Measurements from ENCODE around the gene NOL6.
"Not testable (repeated sequence)": the region's sequence is repeated elsewhere in the genome, so short reads cannot be mapped to it uniquely, and the experiment has no call there.

The NOL6 gene

DNA sequence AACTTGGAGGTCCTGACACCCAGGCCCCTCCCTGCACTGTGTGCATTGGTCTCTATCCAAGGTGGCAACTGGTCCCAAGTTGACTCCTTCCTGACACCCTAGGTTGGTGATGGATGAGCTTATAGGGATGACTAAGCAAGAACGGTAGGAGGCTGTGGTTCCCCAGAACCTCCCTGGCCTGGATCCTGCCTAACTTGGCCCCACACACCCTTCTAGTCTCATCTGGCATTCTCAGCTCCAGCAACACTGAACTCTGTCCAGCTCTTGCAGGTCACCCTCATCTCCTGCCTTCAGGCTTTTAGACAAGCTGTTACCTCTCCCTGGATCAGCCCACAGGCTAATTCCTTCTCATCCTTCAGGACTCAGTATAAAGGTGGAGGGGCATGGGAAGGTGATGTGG is 42.8 kb downstream of the NOL6 start:
- DNase-seq (ENCODE audit: extremely low read depth, low read depth) = no peak
- TF ChIP-seq, protein P1, sequence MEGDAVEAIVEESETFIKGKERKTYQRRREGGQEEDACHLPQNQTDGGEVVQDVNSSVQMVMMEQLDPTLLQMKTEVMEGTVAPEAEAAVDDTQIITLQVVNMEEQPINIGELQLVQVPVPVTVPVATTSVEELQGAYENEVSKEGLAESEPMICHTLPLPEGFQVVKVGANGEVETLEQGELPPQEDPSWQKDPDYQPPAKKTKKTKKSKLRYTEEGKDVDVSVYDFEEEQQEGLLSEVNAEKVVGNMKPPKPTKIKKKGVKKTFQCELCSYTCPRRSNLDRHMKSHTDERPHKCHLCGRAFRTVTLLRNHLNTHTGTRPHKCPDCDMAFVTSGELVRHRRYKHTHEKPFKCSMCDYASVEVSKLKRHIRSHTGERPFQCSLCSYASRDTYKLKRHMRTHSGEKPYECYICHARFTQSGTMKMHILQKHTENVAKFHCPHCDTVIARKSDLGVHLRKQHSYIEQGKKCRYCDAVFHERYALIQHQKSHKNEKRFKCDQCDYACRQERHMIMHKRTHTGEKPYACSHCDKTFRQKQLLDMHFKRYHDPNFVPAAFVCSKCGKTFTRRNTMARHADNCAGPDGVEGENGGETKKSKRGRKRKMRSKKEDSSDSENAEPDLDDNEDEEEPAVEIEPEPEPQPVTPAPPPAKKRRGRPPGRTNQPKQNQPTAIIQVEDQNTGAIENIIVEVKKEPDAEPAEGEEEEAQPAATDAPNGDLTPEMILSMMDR (IDR thresholded peaks at IDR 0.05; ENCODE audit: low read depth, low read length, missing control alignments) = no peak
- H3K4me3 ChIP-seq (replicated peaks; ENCODE audit: low read depth, low read length) = no peak overlapping the region

DNA sequence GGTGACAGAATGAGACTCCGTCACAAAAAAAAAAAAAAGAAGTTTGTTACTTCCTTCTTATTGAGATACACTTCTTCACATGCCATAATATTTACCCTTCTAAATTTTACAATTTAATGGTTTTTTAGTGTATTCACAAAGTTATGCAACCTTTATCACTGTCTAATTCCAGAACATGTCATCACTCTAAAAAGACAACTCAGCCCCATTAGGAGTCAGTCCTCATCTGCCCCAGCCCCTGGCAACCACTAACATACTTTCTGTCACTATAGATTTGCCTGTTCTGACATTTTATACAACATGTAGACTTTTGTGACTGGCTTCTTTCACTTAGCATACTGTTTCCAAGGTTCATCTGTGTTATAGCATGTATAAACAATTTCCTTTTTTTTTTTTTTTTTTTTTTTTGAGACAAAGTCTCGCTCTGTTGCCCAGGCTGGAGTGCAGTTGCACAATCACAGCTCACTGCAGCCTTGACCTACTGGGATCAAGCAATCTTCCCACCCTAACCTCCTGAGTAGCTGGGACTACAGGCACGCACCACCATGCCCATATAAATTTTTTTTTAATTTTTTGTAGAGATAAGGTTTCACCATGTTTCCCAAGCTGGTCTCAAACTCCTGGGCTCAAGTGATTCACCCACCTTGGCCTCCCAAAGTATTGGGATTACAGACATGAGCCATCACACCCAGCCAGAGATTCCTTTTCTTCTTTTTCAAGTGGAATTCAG is 44.3 kb downstream of the NOL6 start:
- no peak overlapping the region for H3K4me3 ChIP-seq (replicated peaks; ENCODE audit: low read depth, low read length)
- no peak for DNase-seq (ENCODE audit: extremely low read depth, low read depth)
- TF ChIP-seq, protein P1 (IDR thresholded peaks at IDR 0.05; ENCODE audit: low read depth, low read length, missing control alignments) = no peak

DNA sequence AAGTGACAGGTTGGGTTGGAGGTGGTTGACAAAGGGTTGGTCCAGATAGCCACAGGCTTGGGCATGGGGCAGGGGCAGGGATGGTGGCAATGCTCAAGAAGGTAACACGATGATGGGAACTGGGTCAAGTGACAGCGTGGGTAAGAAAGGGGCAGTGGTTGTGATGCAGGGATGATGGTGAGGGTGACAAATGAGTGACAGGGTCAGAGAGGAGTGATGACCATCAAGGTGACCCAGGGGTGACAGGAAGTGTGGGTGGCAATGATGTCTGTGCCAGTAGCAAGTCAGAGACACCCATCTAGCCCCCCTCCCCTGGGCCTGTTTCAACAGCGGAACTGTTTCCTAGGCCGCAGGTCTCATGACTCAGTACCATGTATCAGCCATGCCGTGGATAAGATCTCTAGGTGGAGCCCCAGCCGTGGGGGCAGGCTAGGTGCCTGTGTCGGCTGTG is 46.9 kb downstream of the NOL6 start:
- no peak for DNase-seq (ENCODE audit: extremely low read depth, low read depth)
- TF ChIP-seq, protein P1 (IDR thresholded peaks at IDR 0.05; ENCODE audit: low read depth, low read length, missing control alignments) = no peak
- no peak overlapping the region for H3K4me3 ChIP-seq (replicated peaks; ENCODE audit: low read depth, low read length)

DNA sequence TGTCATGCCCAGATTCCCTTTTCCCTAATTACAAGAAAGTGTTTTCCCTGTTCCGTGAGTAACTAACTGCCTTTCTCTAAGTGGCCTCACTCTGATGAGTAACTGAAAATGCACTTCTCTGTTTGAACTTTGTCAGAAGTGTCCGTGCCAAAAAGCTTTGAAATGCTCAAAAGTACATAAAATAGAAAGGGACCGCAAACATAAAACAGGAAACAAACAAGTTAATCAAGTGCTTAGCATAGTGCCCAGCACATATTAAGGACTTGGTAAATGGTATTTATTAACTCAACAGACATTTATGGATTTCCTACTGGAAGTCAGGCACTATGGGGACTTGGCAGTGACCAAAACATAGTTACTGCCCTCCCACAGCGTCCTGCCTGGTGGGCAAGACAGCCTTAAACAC is 48.6 kb downstream of the NOL6 start:
- no peak overlapping the region for H3K4me3 ChIP-seq (replicated peaks; ENCODE audit: low read depth, low read length)
- TF ChIP-seq, protein P1 (IDR thresholded peaks at IDR 0.05; ENCODE audit: low read depth, low read length, missing control alignments) = no peak
- no peak for DNase-seq (ENCODE audit: extremely low read depth, low read depth)

DNA sequence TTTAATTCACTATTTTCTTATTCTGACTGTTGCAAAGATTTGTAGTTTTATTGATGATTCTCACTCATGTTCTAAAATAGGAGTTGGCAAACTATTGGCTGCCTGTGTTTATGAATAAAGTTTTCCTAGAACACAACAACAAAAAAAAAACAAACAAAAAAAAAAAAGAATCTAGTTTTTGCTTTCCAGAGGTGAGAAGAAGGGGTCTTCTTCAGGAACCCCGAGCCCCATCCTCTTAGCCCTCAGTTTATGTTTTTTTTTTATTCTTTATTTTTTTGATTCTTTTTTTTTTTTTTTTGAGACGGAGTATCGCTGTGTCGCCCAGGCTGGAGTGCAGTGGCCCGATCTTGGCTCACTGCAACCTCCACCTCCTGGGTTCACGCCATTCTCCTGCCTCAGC is 49.2 kb downstream of the NOL6 start:
- DNase-seq (ENCODE audit: extremely low read depth, low read depth); H3K4me3 ChIP-seq (replicated peaks; ENCODE audit: low read depth, low read length): not testable (repeated sequence)

DNA sequence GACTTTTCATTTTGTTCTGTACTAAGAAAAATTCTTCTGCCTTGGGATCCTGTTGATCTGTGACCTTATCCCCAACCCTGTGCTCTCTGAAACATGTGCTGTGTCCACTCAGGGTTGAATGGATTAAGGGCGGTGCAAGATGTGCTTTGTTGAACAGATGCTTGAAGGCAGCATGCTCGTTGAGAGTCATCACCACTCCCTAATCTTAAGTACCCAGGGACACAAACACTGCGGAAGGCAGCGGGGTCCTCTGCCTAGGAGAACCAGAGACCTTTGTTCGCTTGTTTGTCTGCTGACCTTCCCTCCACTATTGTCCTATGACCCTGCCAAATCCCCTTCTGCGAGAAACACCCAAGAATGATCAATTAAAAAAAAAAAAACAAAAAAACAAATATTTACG is 49.7 kb downstream of the NOL6 start:
- H3K4me3 ChIP-seq (replicated peaks; ENCODE audit: low read depth, low read length); DNase-seq (ENCODE audit: extremely low read depth, low read depth): not testable (repeated sequence)

DNA sequence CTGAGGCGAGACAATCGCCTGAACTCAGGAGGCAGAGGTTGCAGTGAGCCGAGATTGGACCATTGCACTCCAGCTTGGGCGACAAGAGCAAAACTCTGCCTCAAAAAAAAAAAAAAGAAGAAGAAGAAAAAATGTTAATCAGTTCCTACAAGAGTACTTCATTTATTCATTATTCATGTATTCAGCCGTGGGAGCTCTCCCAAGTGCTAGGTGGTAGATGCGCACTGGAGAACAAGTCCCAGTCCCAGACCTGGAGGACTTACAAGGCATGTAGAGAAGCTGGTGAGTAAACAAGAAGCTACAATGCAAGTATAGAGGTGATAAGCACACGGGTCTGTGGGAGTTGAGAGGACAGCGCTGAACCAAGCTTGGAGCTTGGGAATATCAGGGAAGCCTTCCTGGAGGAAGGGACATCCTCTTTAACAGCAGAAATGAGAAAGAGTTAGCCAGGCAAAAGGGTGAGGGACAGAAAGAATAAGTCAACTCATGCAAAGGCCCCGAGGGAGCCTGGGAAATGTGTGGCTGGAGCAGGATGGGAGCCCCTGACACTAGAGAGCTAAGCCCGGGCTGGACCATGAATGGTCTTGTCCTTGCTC is 53.9 kb downstream of the NOL6 start:
- no peak for DNase-seq (ENCODE audit: extremely low read depth, low read depth)
- no peak overlapping the region for H3K4me3 ChIP-seq (replicated peaks; ENCODE audit: low read depth, low read length)
- TF ChIP-seq, protein P1 (IDR thresholded peaks at IDR 0.05; ENCODE audit: low read depth, low read length, missing control alignments) = no peak

DNA sequence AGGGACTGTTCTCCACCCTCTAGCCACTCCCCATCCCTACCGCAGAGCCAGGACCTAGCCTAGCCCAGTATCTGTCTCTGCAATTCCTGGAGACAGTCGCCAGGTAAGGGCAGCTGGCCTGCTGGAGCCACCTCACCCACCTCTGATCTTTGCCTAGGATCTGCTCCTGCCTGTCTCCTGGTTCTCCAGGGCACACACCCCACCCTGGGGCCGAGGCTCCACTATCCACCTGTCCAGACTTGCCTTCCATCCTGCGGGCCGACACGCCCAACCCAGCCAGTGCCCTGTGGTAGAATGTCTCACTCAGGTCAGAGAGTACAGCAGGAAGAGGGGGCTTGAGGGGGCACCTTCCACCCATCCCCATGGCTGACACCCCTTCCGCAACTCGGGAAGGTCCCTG is 55.6 kb downstream of the NOL6 start:
- TF ChIP-seq, protein P1 (IDR thresholded peaks at IDR 0.05; ENCODE audit: low read depth, low read length, missing control alignments) = no peak
- no peak for DNase-seq (ENCODE audit: extremely low read depth, low read depth)

More for the DNA sequence above, 55.6 kb downstream of the NOL6 start:
- no peak overlapping the region for H3K4me3 ChIP-seq (replicated peaks; ENCODE audit: low read depth, low read length)

Data from HFF-Myc (cell line).